ENCODE results near the gene FLAD1. TPM values are rescaled to one million over a fixed set of nuclear protein-coding genes. Genes with fewer than 3 reads are reported as not detected.
A peak's percentile ranks its signal among the peaks of the same experiment; 100 is the strongest.

The FLAD1 gene
- total and polyA plus RNA-seq, 2 of the 8 experiments (the other 6 are each of a cell fraction or from before 2014, with no cell fraction given) = 104 to 143 TPM

- Histone ChIP-seq H4K8ac (ENCODE audit: extremely low read depth, insufficient read depth, low read length) (peak overlapping the region; percentile 53; the same call in 1 of the 2 replicates), H4K20me1 (replicated peaks in 1 of 2; ENCODE audit: control insufficient read depth in 1 of 2, insufficient read depth in 2 of 2, low read length in 2 of 2) (peaks cover 0 to 17% of the 10 kb centered on the region in 2 experiments), H3K23me2 (ENCODE audit: low read depth, low read length) (peaks cover 18% of the 10 kb centered on the region; the same call in 1 of the 2 replicates), H3K27ac (ENCODE audit: low read depth, low read length) (0 out of 2 replicates have a peak overlapping the region, but pooled peaks have one; percentile 21), H3K14ac (ENCODE audit: insufficient read length) (no peak overlapping the region), H3K79me1 (ENCODE audit: low read depth, low read length) (peaks cover 15% of the 10 kb centered on the region), H4K91ac (replicated peaks; ENCODE audit: insufficient read length, low read length) (peak overlapping the region; percentile 63), H3K36me3 (ENCODE audit: control insufficient read depth in 2 of 4, insufficient read depth in 4 of 4, low read length in 3 of 4) (peaks cover 0 to 2% (median 0%) of the 10 kb centered on the region in 4 experiments; a peak in 2 of 8 replicates), H2AK5ac (ENCODE audit: low read depth, low read length) (peak overlapping the region; percentile 97), H3K9me3 (ENCODE audit: insufficient read depth in 2 of 2, low read depth in 1 of 2, low read length in 1 of 2) (no peaks in the 10 kb centered on the region), H3K23ac (ENCODE audit: insufficient read length) (no peak overlapping the region), H3K4me3 (ENCODE audit: extremely low read depth in 1 of 4, insufficient read depth in 2 of 4, low read depth in 3 of 4, low read length in 4 of 4) (peak overlapping the region; percentile 45 to 99 (median 90)), H3K56ac (replicated peaks; ENCODE audit: insufficient read length, low read depth, low read length) (peak overlapping the region; percentile 63), H4K5ac (ENCODE audit: insufficient read length, low read depth, low read length) (peak overlapping the region; percentile 55), H2BK120ac (replicated peaks; ENCODE audit: low read depth, low read length) (peak overlapping the region; percentile 71), H3K4me2 (ENCODE audit: insufficient read depth in 1 of 2, low read depth in 2 of 2, low read length in 2 of 2) (peak overlapping the region; percentile 79 to 93), H3K18ac (ENCODE audit: extremely low read depth, low read length) (peak overlapping the region; percentile 98; the same call in 1 of the 2 replicates), H2BK15ac (ENCODE audit: low read length) (peak overlapping the region; percentile 99), H2AFZ (ENCODE audit: low read length) (no peak overlapping the region), H3K4me1 (replicated peaks in 1 of 4; ENCODE audit: control insufficient read depth in 3 of 4, insufficient read depth in 4 of 4, low read length in 3 of 4) (peaks cover 6 to 33% (median 23%) of the 10 kb centered on the region in 4 experiments), H3K4ac (replicated peaks; ENCODE audit: insufficient read length, low read depth, low read length) (peak overlapping the region; percentile 57), H3K27me3 (replicated peaks in 1 of 4; ENCODE audit: control insufficient read depth in 3 of 4, extremely low read depth in 1 of 4, insufficient read depth in 3 of 4, low read length in 3 of 4) (no peaks in the 10 kb centered on the region), H2BK20ac (ENCODE audit: low read length) (peak overlapping the region; percentile 100), H3K9ac (replicated peaks in 1 of 4; ENCODE audit: extremely low read depth in 1 of 4, low read depth in 3 of 4, low read length in 3 of 4) (peak overlapping the region in 2 of 4 experiments; percentile 19 to 26; a peak in 3 of 7 replicates), H2BK5ac (ENCODE audit: low read depth, low read length) (peak overlapping the region; percentile 99), H2BK12ac (ENCODE audit: low read depth, low read length) (peak overlapping the region; percentile 100), H3K79me2 (ENCODE audit: control insufficient read depth in 1 of 2, insufficient read depth in 2 of 2, low read length in 2 of 2) (peaks cover 0 to 53% of the 10 kb centered on the region in 2 experiments; a peak in 3 of 4 replicates)
- ChIA-PET CTCF (ENCODE audit: partially characterized antibody) (interaction anchor here (1.2 to 14.0 kb wide), 9 partner anchors 8 to 202 kb away, joined by 3 to 258 read pairs (median 4); partner anchors contain the start of genes FLAD1 and LENEP), POLR2A (ENCODE audit: partially characterized antibody) (interaction anchor here (1.0 to 42.8 kb wide), 7 partner anchors 11 to 125 kb away, joined by 3 to 702 read pairs (median 4); partner anchors contain the start of genes CKS1B, FLAD1, LENEP and PBXIP1)
- TF ChIP-seq RNF2 (IDR thresholded peaks at IDR 0.05; ENCODE audit: borderline replicate concordance, low read depth, low read length, missing control alignments, poor library complexity, severe bottlenecking) = no peak
- TF ChIP-seq SP1 (IDR thresholded peaks at IDR 0.05; ENCODE audit: low read depth, low read length) = 0 out of 2 replicates have a peak, but pooled peaks have one; percentile 28
- TF ChIP-seq ASH2L (IDR thresholded peaks at IDR 0.05; ENCODE audit: low read length) = peak; percentile 40
- DNase-seq (ENCODE audit: low read depth in 1 of 2, low spot score in 2 of 2) (no peak), FAIRE-seq (no peak)
- 36% methylated on average over 5 of the region's 5 CpGs; no CpG with 5 or more reads in 1 of the 2 experiments for WGBS, 2 experiments (ENCODE audit: extremely low coverage in 1 of 2, insufficient coverage in 1 of 2, insufficient read length in 1 of 2, insufficient replicate concordance in 2 of 2, low coverage in 1 of 2, low lambda C conversion rate in 2 of 2, missing lambda C conversion rate in 1 of 2)
Measured at GRCh38 chr1:155004352-155005075, 21.4 kb downstream of the FLAD1 start.

Data from H1 (cell line).